ENCODE results near the gene SIRT6.
"Not testable (repeated sequence)": the region's sequence is repeated elsewhere in the genome, so short reads cannot be mapped to it uniquely, and the experiment has no call there.

Gene SIRT6
- total RNA-seq, result 7.2 to 10.1 (median 8.5) reads per million in 4 donors

GRCh38 chr19:4182084-4182810, at the start of gene SIRT6, which contains the start of gene ANKRD24:
TSS of gene SIRT6 (minus strand) at chr19:4182563. CDS start at chr19:4182539, 24 bp downstream.
TSS of gene ANKRD24 (plus strand) at chr19:4182689. CDS start at chr19:4186426, 3,737 bp downstream.
- peak; percentile 94 to 97 (median 95) for DNase-seq

GRCh38 chr19:4232139-4232538, 49.8 kb upstream of the SIRT6 start:
- DNase-seq, result not testable (repeated sequence)

- DNase-seq, result not testable (repeated sequence)
Observed at GRCh38 chr19:4231521-4231920, 49.2 kb upstream of the SIRT6 start.

- not testable (repeated sequence) for DNase-seq
Observed at GRCh38 chr19:4230237-4230636, 47.9 kb upstream of the SIRT6 start.

- DNase-seq, result peak in 1 of 5 donors; percentile 43
Observed at GRCh38 chr19:4229179-4229931, 47.0 kb upstream of the SIRT6 start, which contains the start of gene EBI3. TSS of gene EBI3 (plus strand) at chr19:4229523. CDS start at chr19:4229551, 28 bp downstream.

- DNase-seq, result no peak
Observed at GRCh38 chr19:4228765-4229178, 46.4 kb upstream of the SIRT6 start.

GRCh38 chr19:4227771-4228170, 45.4 kb upstream of the SIRT6 start:
- DNase-seq, result no peak

GRCh38 chr19:4225885-4226284, 43.5 kb upstream of the SIRT6 start:
- DNase-seq, result no peak

- no peak for DNase-seq
Observed at GRCh38 chr19:4224470-4224869, 42.1 kb upstream of the SIRT6 start.

- no peak for DNase-seq
Observed at GRCh38 chr19:4220188-4220587, 37.8 kb upstream of the SIRT6 start.

GRCh38 chr19:4218523-4218922, 36.2 kb upstream of the SIRT6 start:
- DNase-seq, result not testable (repeated sequence)

GRCh38 chr19:4217429-4218264, 35.3 kb upstream of the SIRT6 start:
- no peak for DNase-seq

- DNase-seq, result no peak
Observed at GRCh38 chr19:4216846-4217245, 34.5 kb upstream of the SIRT6 start.

GRCh38 chr19:4215807-4216206, 33.4 kb upstream of the SIRT6 start:
- DNase-seq, result no peak

GRCh38 chr19:4213116-4213515, 30.8 kb upstream of the SIRT6 start:
- no peak for DNase-seq

- DNase-seq, result no peak
Observed at GRCh38 chr19:4210166-4210731, 27.9 kb upstream of the SIRT6 start.

GRCh38 chr19:4208385-4209094, 26.2 kb upstream of the SIRT6 start:
- DNase-seq, result no peak

- no peak for DNase-seq
Observed at GRCh38 chr19:4206818-4207484, 24.6 kb upstream of the SIRT6 start.

- no peak for DNase-seq
Observed at GRCh38 chr19:4201798-4202197, 19.4 kb upstream of the SIRT6 start.

- no peak for DNase-seq
Observed at GRCh38 chr19:4200940-4201542, 18.7 kb upstream of the SIRT6 start.

Data from T-helper 1 cell (primary cell).